Activated CD8-positive, alpha-beta T cell treated with anti-CD3 and anti-CD28 coated beads for 36 hours (primary cell): ENCODE measurements around the gene B4GALNT1. TPM values are rescaled to one million over a fixed set of nuclear protein-coding genes. Genes with fewer than 3 reads are reported as not detected.
"Not testable (repeated sequence)": the region's sequence is repeated elsewhere in the genome, so short reads cannot be mapped to it uniquely, and the experiment has no call there.

Source experiments
- ATAC-seq: fragments of 200-7000 bp; cut with Tn5 transposase; one replicate; pipeline ENCODE4 v1.10.0; 2021; ENCODE audit warnings: mild to moderate bottlenecking, moderate library complexity
- CTCF ChIA-PET: fragments of 350-600 bp; sonication (Branson Sonifier 250); formaldehyde crosslinking; loops from one replicate; lab custom pipeline; 2021; ENCODE audit warnings: antibody characterized with exemption; lab: Charles Lee
- POLR2A ChIA-PET: fragments of 350-600 bp; sonication (Branson Sonifier 250); formaldehyde crosslinking; loops from one replicate; lab custom pipeline; 2021; ENCODE audit warnings: antibody characterized with exemption; lab: Charles Lee
- DNase-seq: peaks from one replicate; pipeline ENCODE4 v3.0.0-alpha.2; 2020
- H3K27ac Mint-ChIP-seq: one replicate; pipeline ENCODE4 v1.8.0; 2021; ENCODE audit warnings: mild to moderate bottlenecking, mixed read lengths
- H3K27me3 Mint-ChIP-seq: one replicate; pipeline ENCODE4 v1.8.0; 2021; ENCODE audit warnings: mixed read lengths
- H3K36me3 Mint-ChIP-seq: one replicate; pipeline ENCODE4 v1.8.0; 2021; ENCODE audit warnings: low read depth, mixed read lengths
- H3K4me1 Mint-ChIP-seq: one replicate; pipeline ENCODE4 v1.8.0; 2021; ENCODE audit warnings: low read depth, mixed read lengths
- H3K4me3 Mint-ChIP-seq: one replicate; pipeline ENCODE4 v1.8.0; 2021; ENCODE audit warnings: mild to moderate bottlenecking, moderate library complexity, mixed read lengths
- H3K9me3 Mint-ChIP-seq: one replicate; pipeline ENCODE4 v1.8.0; 2021; ENCODE audit warnings: mixed read lengths
- CTCF ChIP-seq: fragments of 200-600 bp; IDR thresholded peaks from one replicate; pipeline ENCODE4 v1.8.0; 2022; ENCODE audit warnings: antibody characterized with exemption, mild to moderate bottlenecking
- intact Hi-C: fragments of 100-400 bp; cut with micrococcal nuclease; formaldehyde crosslinking; loops from one replicate; pipeline ENCODE4 v1.10.0; 2022
- total RNA-seq, 2 experiments: library from RNA; stranded (reverse); gene quantifications; one replicate each; pipeline ENCODE4 v1.2.3, GENCODE V29; 2021

The B4GALNT1 gene
- 1 to 10 TPM in 1 of 2 experiments, under 1 TPM in 1; 0.61 to 1.4 TPM for total RNA-seq

- intact Hi-C loops = no loop called here
- POLR2A ChIA-PET = no interaction called here
- Mint-ChIP-seq H3K27ac (no peak within 1 kb of the TSS), H3K4me1 (peaks cover 10% of the 10 kb centered on the region), H3K36me3 (no peaks in the 10 kb centered on the region), H3K9me3 (no peaks in the 10 kb centered on the region), H3K4me3 (peak within 1 kb of the TSS; percentile 48), H3K27me3 (peaks cover 53% of the 10 kb centered on the region)
- TF ChIP-seq CTCF = peak; percentile 81
- CTCF ChIA-PET = interaction anchor here (0.6 to 4.9 kb wide), 19 partner anchors 9 to 175 kb away, joined by 3 to 28 read pairs (median 4); no protein-coding TSS in a partner anchor
- DNase-seq (peak; percentile 58), ATAC-seq (peak; percentile 80)
Observed at GRCh38 chr12:57632958-57633840, at the start of gene B4GALNT1. TSS of gene B4GALNT1 (minus strand) at chr12:57633201. CDS start at chr12:57632132, 1,069 bp downstream.

- DNase-seq (no peak), ATAC-seq (no peak)
- Mint-ChIP-seq H3K4me1 (no peaks in the 10 kb centered on the region), H3K27ac (no peak overlapping the region), H3K36me3 (no peaks in the 10 kb centered on the region), H3K9me3 (peaks cover 2% of the 10 kb centered on the region), H3K27me3 (peaks cover 7% of the 10 kb centered on the region), H3K4me3 (no peak overlapping the region)
- TF ChIP-seq CTCF = no peak
- POLR2A ChIA-PET = no interaction called here
- CTCF ChIA-PET = interaction anchor here (1.0 to 1.3 kb wide), 2 partner anchors 52 to 96 kb away, joined by 4 to 5 read pairs; no protein-coding TSS in a partner anchor
- intact Hi-C loops = no loop called here
Observed at GRCh38 chr12:57679697-57680096, 46.7 kb upstream of the B4GALNT1 start.

- POLR2A ChIA-PET = interaction anchor here (0.6 kb wide), 1 partner anchor 58 kb away, joined by 3 read pairs; no protein-coding TSS in a partner anchor
- H3K9me3 Mint-ChIP-seq, intact Hi-C loops, CTCF ChIA-PET, H3K27me3 Mint-ChIP-seq, H3K27ac Mint-ChIP-seq, H3K36me3 Mint-ChIP-seq, H3K4me3 Mint-ChIP-seq, DNase-seq, ATAC-seq, H3K4me1 Mint-ChIP-seq: not testable (repeated sequence)
Observed at GRCh38 chr12:57677947-57678346, 44.9 kb upstream of the B4GALNT1 start.

GRCh38 chr12:57674691-57675090 lies 41.7 kb upstream of the B4GALNT1 start:
- Mint-ChIP-seq H3K4me1 (no peaks in the 10 kb centered on the region), H3K4me3 (no peak overlapping the region), H3K9me3 (no peaks in the 10 kb centered on the region), H3K27me3 (no peaks in the 10 kb centered on the region), H3K36me3 (no peaks in the 10 kb centered on the region), H3K27ac (no peak overlapping the region)
- intact Hi-C loops = no loop called here
- ATAC-seq = no peak
- no peak for TF ChIP-seq CTCF
- ChIA-PET CTCF (interaction anchor here (0.9 to 2.6 kb wide), 2 partner anchors 12 to 91 kb away, joined by 5 to 10 read pairs; no protein-coding TSS in a partner anchor), POLR2A (no interaction called here)
- no peak for DNase-seq

- intact Hi-C loops = no loop called here
- POLR2A ChIA-PET = no interaction called here
- H3K27ac Mint-ChIP-seq = no peak overlapping the region
- no peak overlapping the region for H3K4me3 Mint-ChIP-seq
- ATAC-seq (no peak), DNase-seq (no peak)
- H3K4me1 Mint-ChIP-seq = no peaks in the 10 kb centered on the region
- H3K27me3 Mint-ChIP-seq = no peaks in the 10 kb centered on the region
- no peak for TF ChIP-seq CTCF
- no peaks in the 10 kb centered on the region for H3K9me3 Mint-ChIP-seq
- H3K36me3 Mint-ChIP-seq = no peaks in the 10 kb centered on the region
- CTCF ChIA-PET = interaction anchor here (2.6 kb wide), 1 partner anchor 89 kb away, joined by 10 read pairs; no protein-coding TSS in a partner anchor
Observed at GRCh38 chr12:57672801-57673200, 39.8 kb upstream of the B4GALNT1 start.

GRCh38 chr12:57671811-57672210 lies 38.8 kb upstream of the B4GALNT1 start:
- H3K4me3 Mint-ChIP-seq, intact Hi-C loops, H3K27ac Mint-ChIP-seq, ATAC-seq, H3K9me3 Mint-ChIP-seq, DNase-seq, H3K4me1 Mint-ChIP-seq, H3K27me3 Mint-ChIP-seq, POLR2A ChIA-PET, H3K36me3 Mint-ChIP-seq: not testable (repeated sequence)
- CTCF ChIA-PET = interaction anchor here (1.6 kb wide), 2 partner anchors 22 to 89 kb away, joined by 3 to 4 read pairs; partner anchors contain the start of gene OS9

- H3K4me3 Mint-ChIP-seq, CTCF ChIA-PET, H3K27ac Mint-ChIP-seq, DNase-seq, H3K36me3 Mint-ChIP-seq, H3K9me3 Mint-ChIP-seq, H3K27me3 Mint-ChIP-seq, H3K4me1 Mint-ChIP-seq, intact Hi-C loops, ATAC-seq, POLR2A ChIA-PET: not testable (repeated sequence)
Observed at GRCh38 chr12:57669691-57670090, 36.7 kb upstream of the B4GALNT1 start.
